ENCODE data around the gene LRP6.

GRCh38 chr12:12147111-12147510, 119.7 kb downstream of the LRP6 start:
- TF ChIP-seq CTCF (IDR thresholded peaks at IDR 0.05; ENCODE audit: low read depth, low read length, poor library complexity, severe bottlenecking): no peak
- TF ChIP-seq EZH2phosphoT487 (IDR thresholded peaks at IDR 0.05; ENCODE audit: borderline replicate concordance, low read length): no peak
